ENCODE measurements around the gene TGM2.

DNA sequence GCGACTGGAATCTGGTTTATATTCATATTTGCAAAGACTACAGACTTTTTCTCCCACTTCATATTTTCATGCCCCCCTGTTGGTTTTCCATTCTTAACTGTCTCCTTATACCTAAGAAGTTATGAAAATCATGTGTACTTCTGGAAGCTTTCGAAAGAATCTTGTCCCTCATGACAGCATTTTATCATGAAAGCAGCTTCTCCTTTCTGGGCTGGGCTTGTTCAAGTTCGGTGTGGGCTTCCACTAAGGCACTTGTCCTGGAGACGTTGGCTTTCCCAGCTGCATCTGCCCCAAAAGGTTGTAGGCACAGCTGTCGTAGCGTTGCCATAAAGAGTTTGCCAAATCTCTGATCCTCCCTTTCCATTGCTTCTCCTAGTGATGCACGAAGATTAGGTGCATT lies 75.0 kb downstream of the TGM2 start:
- TF ChIP-seq, protein P1, sequence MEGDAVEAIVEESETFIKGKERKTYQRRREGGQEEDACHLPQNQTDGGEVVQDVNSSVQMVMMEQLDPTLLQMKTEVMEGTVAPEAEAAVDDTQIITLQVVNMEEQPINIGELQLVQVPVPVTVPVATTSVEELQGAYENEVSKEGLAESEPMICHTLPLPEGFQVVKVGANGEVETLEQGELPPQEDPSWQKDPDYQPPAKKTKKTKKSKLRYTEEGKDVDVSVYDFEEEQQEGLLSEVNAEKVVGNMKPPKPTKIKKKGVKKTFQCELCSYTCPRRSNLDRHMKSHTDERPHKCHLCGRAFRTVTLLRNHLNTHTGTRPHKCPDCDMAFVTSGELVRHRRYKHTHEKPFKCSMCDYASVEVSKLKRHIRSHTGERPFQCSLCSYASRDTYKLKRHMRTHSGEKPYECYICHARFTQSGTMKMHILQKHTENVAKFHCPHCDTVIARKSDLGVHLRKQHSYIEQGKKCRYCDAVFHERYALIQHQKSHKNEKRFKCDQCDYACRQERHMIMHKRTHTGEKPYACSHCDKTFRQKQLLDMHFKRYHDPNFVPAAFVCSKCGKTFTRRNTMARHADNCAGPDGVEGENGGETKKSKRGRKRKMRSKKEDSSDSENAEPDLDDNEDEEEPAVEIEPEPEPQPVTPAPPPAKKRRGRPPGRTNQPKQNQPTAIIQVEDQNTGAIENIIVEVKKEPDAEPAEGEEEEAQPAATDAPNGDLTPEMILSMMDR (IDR thresholded peaks at IDR 0.05), result no peak
- TF ChIP-seq POLR2A (IDR thresholded peaks at IDR 0.05) (no peak), POLR2AphosphoS5 (IDR thresholded peaks at IDR 0.05; ENCODE audit: insufficient read depth in 1 of 2, low read depth in 1 of 2) (no peak)
